Activated CD4-positive, alpha-beta memory T cell treated with anti-CD3 and anti-CD28 coated beads for 36 hours (primary cell): ENCODE results near the gene CISTR. TPM values are rescaled to one million over a fixed set of nuclear protein-coding genes. Genes with fewer than 3 reads are reported as not detected.
A peak's percentile ranks its signal among the peaks of the same experiment; 100 is the strongest.

Experiments used
- CTCF ChIA-PET: fragments of 350-600 bp; sonication (Branson Sonifier 250); formaldehyde crosslinking; loops from one replicate; lab custom pipeline; 2021; ENCODE audit warnings: antibody characterized with exemption, inconsistent platforms; lab: Charles Lee
- POLR2A ChIA-PET: fragments of 350-600 bp; sonication (Branson Sonifier 250); formaldehyde crosslinking; loops from one replicate; lab custom pipeline; 2021; ENCODE audit warnings: antibody characterized with exemption; lab: Charles Lee
- DNase-seq: peaks from one replicate; pipeline ENCODE4 v3.0.0-alpha.2; 2020
- H3K27ac Mint-ChIP-seq: one replicate; pipeline ENCODE4 v1.8.0; 2021; ENCODE audit warnings: mixed read lengths
- H3K27me3 Mint-ChIP-seq: one replicate; pipeline ENCODE4 v1.8.0; 2021; ENCODE audit warnings: mixed read lengths
- H3K36me3 Mint-ChIP-seq: one replicate; pipeline ENCODE4 v1.8.0; 2021; ENCODE audit warnings: mixed read lengths
- H3K4me1 Mint-ChIP-seq: one replicate; pipeline ENCODE4 v1.8.0; 2021; ENCODE audit warnings: low read depth, mixed read lengths
- H3K4me3 Mint-ChIP-seq: one replicate; pipeline ENCODE4 v1.8.0; 2021; ENCODE audit warnings: mild to moderate bottlenecking, mixed read lengths
- H3K9me3 Mint-ChIP-seq: one replicate; pipeline ENCODE4 v1.8.0; 2021; ENCODE audit warnings: mixed read lengths
- intact Hi-C: fragments of 100-400 bp; cut with micrococcal nuclease; formaldehyde crosslinking; loops from one replicate; pipeline ENCODE4 v1.15.1; 2023
- total RNA-seq, 2 experiments: library from RNA; stranded (reverse); gene quantifications; one replicate each; pipeline ENCODE4 v1.2.3, GENCODE V29; 2021

Gene CISTR
- not detected for total RNA-seq

- Mint-ChIP-seq H3K9me3 (no peaks in the 10 kb centered on the region), H3K27ac (no peak within 1 kb of the TSS), H3K36me3 (no peaks in the 10 kb centered on the region), H3K4me3 (no peak within 1 kb of the TSS), H3K27me3 (peaks cover 10% of the 10 kb centered on the region), H3K4me1 (peaks cover 17% of the 10 kb centered on the region)
- intact Hi-C loops = no loop called here
- ChIA-PET POLR2A (no interaction called here), CTCF (interaction anchor here (0.7 to 3.5 kb wide), 4 partner anchors 9 to 76 kb away, joined by 3 to 15 read pairs (median 4); partner anchors contain the start of genes ATP5MC2 and CALCOCO1)
- peak; percentile 48 for DNase-seq
Measured at GRCh38 chr12:53751336-53752191, at the start of gene CISTR. Gene CISTR, minus strand, starts transcription at chr12:53751979.

- no peaks in the 10 kb centered on the region for H3K36me3 Mint-ChIP-seq
- H3K9me3 Mint-ChIP-seq = no peaks in the 10 kb centered on the region
- POLR2A ChIA-PET = no interaction called here
- H3K27ac Mint-ChIP-seq = no peak overlapping the region
- H3K4me3 Mint-ChIP-seq = no peak overlapping the region
- DNase-seq = no peak
- peaks cover 11% of the 10 kb centered on the region for H3K27me3 Mint-ChIP-seq
- CTCF ChIA-PET = no interaction called here
- no peaks in the 10 kb centered on the region for H3K4me1 Mint-ChIP-seq
- intact Hi-C loops = no loop called here
Measured at GRCh38 chr12:53798575-53798974, 46.8 kb upstream of the CISTR start.

- intact Hi-C loops = no loop called here
- Mint-ChIP-seq H3K4me3 (no peak overlapping the region), H3K27me3 (peaks cover 3% of the 10 kb centered on the region), H3K36me3 (no peaks in the 10 kb centered on the region), H3K9me3 (no peaks in the 10 kb centered on the region), H3K4me1 (no peaks in the 10 kb centered on the region), H3K27ac (no peak overlapping the region)
- CTCF ChIA-PET = no interaction called here
- DNase-seq = no peak
- POLR2A ChIA-PET = no interaction called here
Measured at GRCh38 chr12:53795927-53796326, 44.1 kb upstream of the CISTR start.

- intact Hi-C loops = no loop called here
- Mint-ChIP-seq H3K4me3 (no peak overlapping the region), H3K4me1 (no peaks in the 10 kb centered on the region), H3K27me3 (peaks cover 9% of the 10 kb centered on the region), H3K9me3 (no peaks in the 10 kb centered on the region), H3K36me3 (no peaks in the 10 kb centered on the region), H3K27ac (no peak overlapping the region)
- ChIA-PET POLR2A (interaction anchor here (1.2 kb wide), 1 partner anchor 28 kb away, joined by 3 read pairs; no protein-coding TSS in a partner anchor), CTCF (interaction anchor here (0.9 to 1.3 kb wide), 3 partner anchors 18 to 397 kb away, joined by 3 read pairs; no protein-coding TSS in a partner anchor)
- DNase-seq = no peak
Measured at GRCh38 chr12:53793221-53793620, 41.4 kb upstream of the CISTR start.

- H3K9me3 Mint-ChIP-seq = no peaks in the 10 kb centered on the region
- ChIA-PET CTCF (interaction anchor here (0.6 to 1.4 kb wide), 8 partner anchors 10 to 200 kb away, joined by 3 to 6 read pairs (median 3); no protein-coding TSS in a partner anchor), POLR2A (no interaction called here)
- H3K36me3 Mint-ChIP-seq = no peaks in the 10 kb centered on the region
- H3K4me3 Mint-ChIP-seq = no peak overlapping the region
- H3K27ac Mint-ChIP-seq = no peak overlapping the region
- peak; percentile 32 for DNase-seq
- H3K27me3 Mint-ChIP-seq = peaks cover 11% of the 10 kb centered on the region
- intact Hi-C loops = no loop called here
- H3K4me1 Mint-ChIP-seq = no peaks in the 10 kb centered on the region
Measured at GRCh38 chr12:53791735-53792326, 40.1 kb upstream of the CISTR start.

- peaks cover 12% of the 10 kb centered on the region for H3K27me3 Mint-ChIP-seq
- no peaks in the 10 kb centered on the region for H3K36me3 Mint-ChIP-seq
- CTCF ChIA-PET = interaction anchor here (0.7 to 1.3 kb wide), 2 partner anchors 10 to 32 kb away, joined by 3 read pairs; no protein-coding TSS in a partner anchor
- no peak for DNase-seq
- H3K9me3 Mint-ChIP-seq = no peaks in the 10 kb centered on the region
- POLR2A ChIA-PET = no interaction called here
- H3K4me3 Mint-ChIP-seq = no peak overlapping the region
- intact Hi-C loops = no loop called here
- H3K4me1 Mint-ChIP-seq = no peaks in the 10 kb centered on the region
- no peak overlapping the region for H3K27ac Mint-ChIP-seq
Measured at GRCh38 chr12:53789570-53789969, 37.8 kb upstream of the CISTR start.

- ChIA-PET POLR2A (no interaction called here), CTCF (interaction anchor here (1.0 to 1.1 kb wide), 2 partner anchors 42 to 163 kb away, joined by 3 read pairs; no protein-coding TSS in a partner anchor)
- Mint-ChIP-seq H3K36me3 (no peaks in the 10 kb centered on the region), H3K27me3 (peaks cover 12% of the 10 kb centered on the region), H3K9me3 (no peaks in the 10 kb centered on the region), H3K4me1 (no peaks in the 10 kb centered on the region), H3K4me3 (no peak overlapping the region), H3K27ac (no peak overlapping the region)
- intact Hi-C loops = no loop called here
- no peak for DNase-seq
Measured at GRCh38 chr12:53788892-53789291, 37.1 kb upstream of the CISTR start.

GRCh38 chr12:53786411-53786810, 34.6 kb upstream of the CISTR start:
- intact Hi-C loops = no loop called here
- no peak overlapping the region for H3K4me3 Mint-ChIP-seq
- H3K36me3 Mint-ChIP-seq = no peaks in the 10 kb centered on the region
- CTCF ChIA-PET = no interaction called here
- POLR2A ChIA-PET = no interaction called here
- no peak for DNase-seq
- no peak overlapping the region for H3K27ac Mint-ChIP-seq
- H3K4me1 Mint-ChIP-seq = no peaks in the 10 kb centered on the region
- H3K27me3 Mint-ChIP-seq = peaks cover 23% of the 10 kb centered on the region
- no peaks in the 10 kb centered on the region for H3K9me3 Mint-ChIP-seq

- no peaks in the 10 kb centered on the region for H3K9me3 Mint-ChIP-seq
Measured at GRCh38 chr12:53785161-53785560, 33.4 kb upstream of the CISTR start.

GRCh38 chr12:53782093-53782703, 30.4 kb upstream of the CISTR start:
- CTCF ChIA-PET = interaction anchor here (0.9 to 1.5 kb wide), 4 partner anchors 9 to 39 kb away, joined by 3 to 6 read pairs (median 4); no protein-coding TSS in a partner anchor
- H3K36me3 Mint-ChIP-seq = no peaks in the 10 kb centered on the region
- peaks cover 29% of the 10 kb centered on the region for H3K27me3 Mint-ChIP-seq

More at GRCh38 chr12:53785161-53785560, 33.4 kb upstream of the CISTR start:
- CTCF ChIA-PET = interaction anchor here (0.6 kb wide), 1 partner anchor 38 kb away, joined by 4 read pairs; no protein-coding TSS in a partner anchor
- no peak for DNase-seq
- no peaks in the 10 kb centered on the region for H3K4me1 Mint-ChIP-seq
- intact Hi-C loops = no loop called here
- POLR2A ChIA-PET = no interaction called here
- H3K4me3 Mint-ChIP-seq = no peak overlapping the region
- no peaks in the 10 kb centered on the region for H3K36me3 Mint-ChIP-seq
- H3K27me3 Mint-ChIP-seq = peaks cover 33% of the 10 kb centered on the region
- no peak overlapping the region for H3K27ac Mint-ChIP-seq

GRCh38 chr12:53781228-53781801, 29.5 kb upstream of the CISTR start:
- POLR2A ChIA-PET = no interaction called here
- H3K36me3 Mint-ChIP-seq = no peaks in the 10 kb centered on the region
- H3K4me3 Mint-ChIP-seq = no peak overlapping the region
- intact Hi-C loops = no loop called here
- no peaks in the 10 kb centered on the region for H3K4me1 Mint-ChIP-seq
- DNase-seq = no peak
- CTCF ChIA-PET = interaction anchor here (1.1 to 1.5 kb wide), 2 partner anchors 11 to 38 kb away, joined by 3 to 6 read pairs; no protein-coding TSS in a partner anchor
- no peak overlapping the region for H3K27ac Mint-ChIP-seq
- H3K9me3 Mint-ChIP-seq = no peaks in the 10 kb centered on the region
- H3K27me3 Mint-ChIP-seq = peaks cover 26% of the 10 kb centered on the region

More at GRCh38 chr12:53782093-53782703, 30.4 kb upstream of the CISTR start:
- no peak for DNase-seq
- POLR2A ChIA-PET = no interaction called here
- Mint-ChIP-seq H3K9me3 (no peaks in the 10 kb centered on the region), H3K4me3 (no peak overlapping the region), H3K27ac (no peak overlapping the region), H3K4me1 (no peaks in the 10 kb centered on the region)
- intact Hi-C loops = no loop called here
